CD4-positive, alpha-beta T cell treated with Interleukin-2 at 100 ng/mL for 4 hours (primary cell): ENCODE results near the gene NTM.

Experiments
- DNase-seq: peaks from one replicate; pipeline ENCODE4 v3.0.0-alpha.2; 2020; ENCODE audit warnings: low spot score

NTM gene

DNA sequence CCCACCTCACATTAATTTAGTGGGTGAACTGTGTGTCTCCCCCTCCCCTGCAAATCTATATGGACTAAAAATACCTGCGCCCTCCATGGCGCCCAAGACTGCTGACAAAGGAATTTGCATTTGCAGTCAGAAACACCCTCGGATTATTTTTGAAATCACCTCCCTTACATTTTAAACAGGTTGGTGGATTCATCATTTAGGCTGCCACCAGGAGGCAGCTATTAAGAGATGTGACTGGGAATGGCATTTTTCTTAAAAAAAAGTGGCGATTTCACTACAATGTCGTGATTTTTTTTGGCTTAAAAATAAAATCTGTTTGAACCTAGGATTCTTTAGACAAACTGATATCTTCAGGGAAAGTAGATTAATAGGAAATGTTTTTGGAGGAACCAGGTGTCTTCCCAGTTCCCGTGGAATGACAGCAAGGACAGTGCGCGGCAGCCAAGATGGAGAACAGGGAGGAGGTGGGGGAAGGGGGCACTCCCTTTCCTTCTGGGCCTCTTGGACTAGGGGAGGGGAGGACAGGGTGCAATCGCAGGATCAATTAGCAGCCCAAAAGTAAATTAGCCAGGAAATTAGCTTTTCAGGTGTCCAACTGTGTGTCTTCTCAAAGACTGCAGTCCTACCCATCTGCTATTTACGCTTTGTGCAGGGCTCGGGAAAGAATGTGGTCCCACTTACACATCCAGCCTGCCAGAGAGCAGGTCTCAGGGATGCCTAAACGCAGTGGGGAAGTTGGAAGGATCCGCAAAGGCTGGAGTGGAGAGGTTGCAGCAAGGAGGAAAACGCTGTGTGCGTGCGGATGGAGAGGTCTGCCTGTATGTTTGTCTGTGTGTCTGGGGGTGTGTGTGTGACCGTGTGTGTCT, 496.4 kb downstream of the NTM start:
- DNase-seq: no peak

DNA sequence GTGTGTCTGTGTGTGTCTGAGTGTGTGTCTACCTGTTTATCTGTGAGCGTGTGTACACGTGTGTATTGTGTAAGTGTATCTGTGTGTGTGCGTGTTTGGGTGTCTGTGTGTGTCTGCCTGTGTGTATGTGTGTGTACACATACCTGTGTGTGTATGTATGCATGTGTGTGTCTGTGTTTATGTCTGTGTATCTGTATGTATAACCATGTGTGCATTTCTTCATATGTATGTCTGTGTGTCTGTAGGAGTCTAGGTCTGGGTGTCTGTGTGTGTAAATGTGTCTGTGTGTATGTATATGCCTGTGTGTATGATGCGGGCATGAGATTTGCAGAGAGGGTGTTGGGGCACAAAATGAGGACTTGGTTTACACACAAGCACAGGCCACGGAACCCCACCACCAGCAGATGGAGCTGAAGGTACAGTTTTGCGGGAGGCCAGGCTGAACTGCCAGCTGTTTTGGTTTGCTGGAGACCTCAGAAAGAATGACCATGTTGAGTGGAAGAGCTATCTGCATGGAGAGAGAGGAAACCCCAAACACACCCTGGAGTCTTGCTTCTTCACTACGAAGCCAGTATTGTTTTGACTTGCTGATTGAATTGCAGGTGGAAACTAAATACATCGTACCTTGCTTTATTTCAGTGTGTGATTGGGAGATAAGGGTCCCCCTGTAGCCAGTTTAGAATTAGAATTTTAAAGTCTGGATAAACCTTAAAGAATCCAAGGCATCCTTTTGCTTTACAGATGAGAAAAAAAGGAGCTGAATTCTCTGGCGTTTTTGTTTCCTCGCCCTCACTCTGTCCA, 497.2 kb downstream of the NTM start:
- no peak for DNase-seq

DNA sequence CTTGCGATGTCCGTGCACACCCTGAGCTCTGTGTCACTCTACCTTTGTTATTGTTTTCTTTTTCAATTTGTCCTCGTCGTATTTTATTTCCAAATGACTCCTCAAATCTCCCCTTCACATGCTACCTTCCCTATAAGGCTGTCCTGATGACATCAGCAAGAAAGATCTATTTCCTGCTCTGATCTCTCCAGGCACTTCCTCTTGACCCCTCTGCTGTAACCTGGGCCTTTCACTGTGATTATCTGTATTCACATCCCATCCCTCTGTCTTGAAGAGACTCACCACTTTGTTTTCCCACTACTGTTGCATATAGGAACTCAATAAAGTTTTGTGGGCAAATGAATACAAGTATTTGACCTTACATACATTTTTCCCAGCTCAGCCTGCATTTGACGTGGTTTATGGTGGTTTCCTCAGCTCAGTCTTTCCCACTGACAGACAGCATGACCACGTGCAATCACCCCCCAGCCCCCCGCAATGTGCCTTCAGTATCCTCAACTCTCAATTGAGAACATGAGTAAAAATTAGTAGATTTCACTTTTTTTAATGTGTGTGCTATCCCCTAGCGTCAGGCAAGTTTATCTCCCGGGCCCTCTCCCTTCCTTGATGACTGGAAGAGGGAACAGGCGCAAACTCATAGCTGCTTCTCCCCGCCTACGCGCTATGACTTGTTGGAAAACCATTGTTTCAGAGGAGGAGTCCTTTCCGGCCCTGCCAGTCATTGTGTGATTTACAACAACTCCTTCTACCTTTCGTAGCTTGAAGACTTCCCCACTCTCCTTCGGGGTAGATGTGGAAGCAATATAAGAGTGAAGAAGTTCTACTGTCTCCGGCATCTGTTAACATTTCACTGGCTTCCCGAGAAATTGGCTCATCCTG, 498.5 kb downstream of the NTM start:
- DNase-seq: no peak

DNA sequence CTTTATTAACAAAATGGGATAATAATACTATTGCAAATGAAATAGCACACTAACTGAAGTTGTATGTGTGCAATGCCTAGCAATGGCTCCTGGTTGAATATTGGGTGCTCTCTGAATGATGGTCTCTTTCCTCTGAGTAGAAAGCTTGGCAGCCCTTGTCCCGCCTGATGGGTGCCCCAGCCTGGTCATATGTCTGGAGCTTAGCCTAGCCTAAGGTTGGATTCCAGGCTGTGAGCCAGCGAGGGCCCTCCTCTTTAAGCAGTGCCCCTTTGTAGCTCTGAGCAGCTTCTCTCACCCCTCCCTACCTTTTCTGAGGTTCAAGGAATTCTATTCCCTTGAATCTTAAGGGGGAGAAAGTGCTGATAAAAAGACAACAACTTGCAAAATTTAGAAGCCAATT, 499.9 kb downstream of the NTM start:
- no peak for DNase-seq

DNA sequence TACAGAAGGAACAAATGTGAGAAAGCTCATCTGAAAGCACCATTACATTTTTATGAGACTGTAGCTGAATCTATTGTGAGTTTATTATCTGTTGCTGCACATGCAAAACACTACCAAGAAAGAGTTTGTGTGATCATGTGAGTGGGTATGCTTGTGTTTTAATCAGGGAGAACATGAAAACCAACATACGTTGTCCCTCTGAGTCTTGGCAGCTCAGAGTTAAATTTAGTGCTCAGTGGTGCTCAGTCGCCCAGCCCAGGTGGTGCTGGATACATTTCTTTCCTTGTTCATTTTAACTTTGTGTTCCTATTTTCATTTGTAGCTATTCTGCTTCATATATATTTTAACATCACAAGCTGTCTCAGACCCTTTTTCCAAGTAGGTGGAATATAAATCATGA, 500.6 kb downstream of the NTM start:
- DNase-seq: no peak

DNA sequence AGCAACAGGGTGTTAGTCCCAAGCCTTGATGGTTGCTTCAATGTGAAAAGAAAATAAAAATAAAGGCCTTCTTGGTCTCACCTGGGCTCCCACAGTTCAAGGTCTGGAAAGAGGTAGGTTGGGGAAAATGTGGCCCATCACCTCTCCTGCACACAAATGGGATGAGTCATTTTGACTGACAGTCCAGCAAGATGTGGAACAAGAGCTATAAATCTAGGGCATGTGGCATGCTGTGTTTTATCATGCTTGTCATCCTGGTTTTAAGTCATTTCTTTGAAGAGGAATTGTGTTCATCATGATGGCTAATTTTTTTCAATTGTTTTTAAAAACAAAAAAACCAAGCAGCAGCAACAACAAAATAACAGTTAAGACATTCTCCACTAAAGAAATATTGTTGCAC, 503.7 kb downstream of the NTM start:
- DNase-seq: no peak

DNA sequence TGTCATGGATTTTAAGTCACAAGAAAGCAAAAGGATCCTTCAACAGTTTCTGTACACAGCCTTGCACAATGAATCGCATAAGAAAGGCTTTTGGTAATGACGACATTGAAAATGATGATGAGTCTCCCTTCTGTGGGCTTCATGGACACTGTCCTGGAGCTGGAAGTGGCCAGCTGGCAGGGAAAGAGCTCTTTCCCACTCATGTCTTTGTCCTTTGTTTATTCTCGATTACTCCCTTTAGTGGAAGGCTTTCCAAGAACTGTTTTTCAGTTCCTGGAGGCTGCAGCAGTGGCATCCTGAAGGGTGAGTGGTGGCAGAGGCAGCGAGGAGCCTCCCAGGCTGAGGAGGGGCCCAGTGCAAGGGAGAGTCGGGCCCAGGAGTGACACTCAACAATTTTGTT, 505.2 kb downstream of the NTM start:
- no peak for DNase-seq

DNA sequence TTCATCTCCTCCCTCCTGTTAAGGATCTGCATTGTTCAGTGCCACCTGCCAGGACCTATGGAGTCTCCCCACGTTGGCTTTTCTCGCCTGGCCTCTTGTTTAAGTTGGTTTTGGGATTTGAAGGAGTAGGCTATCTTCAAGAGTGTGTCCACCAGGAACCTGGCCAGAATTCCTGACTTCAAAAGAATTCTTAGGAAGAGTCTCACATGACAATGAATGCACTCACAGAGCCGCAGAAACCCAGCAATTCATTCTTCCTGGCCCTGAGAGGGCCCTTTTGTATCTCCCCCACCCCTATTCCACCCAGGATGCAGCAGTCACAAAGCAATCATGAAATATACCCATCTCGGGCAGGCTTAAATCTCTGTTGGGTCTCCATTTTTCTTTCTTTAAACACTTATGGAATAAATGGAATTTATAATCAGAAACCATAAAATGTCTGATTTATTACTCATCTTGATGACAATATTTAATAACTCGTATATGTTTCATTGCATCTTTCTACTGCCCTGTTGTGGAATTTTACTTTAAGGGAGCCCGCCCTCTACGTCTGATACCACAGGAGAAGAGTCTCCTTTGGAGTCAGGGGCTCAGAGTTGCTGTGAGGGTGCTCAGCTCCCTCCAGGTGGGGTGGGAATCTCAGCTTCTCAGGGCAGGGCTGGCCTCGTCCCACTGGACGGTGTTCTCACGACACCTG, 507.0 kb downstream of the NTM start:
- DNase-seq: no peak

DNA sequence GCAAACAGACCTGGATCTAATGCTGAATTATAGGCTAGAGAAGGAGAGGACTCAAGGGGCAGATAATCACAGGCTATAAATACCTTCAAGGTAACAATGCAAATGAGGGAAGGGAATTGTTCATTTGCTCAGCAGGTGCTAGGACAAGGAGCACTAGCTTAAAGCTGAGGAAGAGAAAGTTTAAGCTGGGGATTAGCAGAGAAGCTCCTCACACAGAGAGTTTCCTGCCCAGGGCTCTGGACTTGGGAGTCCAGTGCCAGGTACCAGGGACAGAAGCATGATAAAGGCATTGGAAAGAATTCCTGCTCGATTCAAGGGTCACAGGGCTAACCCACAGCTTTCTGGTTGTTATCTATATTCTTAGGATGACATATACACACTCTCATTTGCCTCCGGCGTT, 509.9 kb downstream of the NTM start:
- no peak for DNase-seq

DNA sequence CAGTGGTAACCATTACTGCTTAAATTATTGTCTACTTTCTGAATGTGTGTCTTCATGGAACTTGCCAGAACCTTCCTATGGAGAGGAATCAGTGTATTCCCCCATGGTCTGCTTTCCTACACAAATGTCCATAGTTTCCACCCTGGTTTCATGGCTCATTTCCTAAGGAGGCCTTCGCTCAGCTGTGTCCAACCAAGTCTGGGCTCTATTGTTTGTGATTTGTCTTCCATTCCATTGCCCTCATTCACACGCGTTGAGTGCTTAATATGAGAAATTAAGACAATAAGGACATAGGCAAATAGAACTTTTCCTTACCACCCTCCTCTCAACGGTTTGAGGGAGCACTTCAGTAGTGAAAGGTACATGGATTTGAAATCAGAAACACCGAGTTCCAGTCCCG, 510.6 kb downstream of the NTM start:
- DNase-seq: no peak

DNA sequence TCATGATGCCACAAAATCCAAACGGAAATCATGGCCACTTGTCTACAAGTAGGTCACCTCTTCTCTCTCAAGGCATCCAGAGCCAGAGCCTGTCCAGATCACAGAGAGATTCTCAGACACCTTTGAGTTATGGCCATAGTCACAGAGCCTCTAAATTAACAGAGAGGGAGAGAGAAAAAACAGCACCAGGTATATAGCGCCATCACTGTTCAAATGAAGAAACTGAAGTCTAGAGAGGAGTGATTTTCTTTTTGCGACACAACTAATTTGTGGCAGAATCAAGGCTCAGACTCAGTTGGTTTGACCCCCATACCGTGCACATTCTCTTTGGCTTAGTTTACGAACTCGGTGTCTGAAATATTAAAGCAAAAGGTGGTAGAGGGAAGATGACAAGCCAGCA, 512.9 kb downstream of the NTM start:
- DNase-seq: no peak

DNA sequence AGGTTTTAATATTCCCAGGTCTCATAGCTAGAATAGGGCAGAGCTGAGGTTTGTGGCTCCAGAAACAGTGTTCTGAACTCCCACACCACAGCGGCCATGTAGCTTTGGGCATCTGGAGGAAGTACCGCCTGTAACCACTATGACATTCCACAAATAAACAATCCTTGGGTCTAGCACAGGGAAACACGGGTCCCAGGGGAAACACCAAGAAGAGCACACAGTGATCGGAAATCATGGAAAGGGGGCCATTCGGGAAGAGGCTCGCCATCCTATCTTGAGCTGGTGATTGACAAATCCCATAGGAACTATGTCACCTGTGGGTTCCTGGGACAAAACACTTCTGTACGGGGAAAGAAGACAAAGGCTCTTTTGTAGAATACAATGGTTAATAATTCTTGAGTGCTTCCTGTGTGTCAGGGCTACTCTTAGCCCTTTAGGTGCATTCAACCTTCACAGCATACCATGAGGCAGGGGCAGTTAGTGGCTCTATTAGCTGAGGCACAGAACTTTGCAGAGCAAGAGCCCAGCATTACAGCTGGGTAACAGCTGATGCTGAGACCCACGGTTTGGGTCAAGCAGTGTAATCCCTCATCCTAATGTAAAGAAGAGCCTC, 514.2 kb downstream of the NTM start:
- DNase-seq: no peak

DNA sequence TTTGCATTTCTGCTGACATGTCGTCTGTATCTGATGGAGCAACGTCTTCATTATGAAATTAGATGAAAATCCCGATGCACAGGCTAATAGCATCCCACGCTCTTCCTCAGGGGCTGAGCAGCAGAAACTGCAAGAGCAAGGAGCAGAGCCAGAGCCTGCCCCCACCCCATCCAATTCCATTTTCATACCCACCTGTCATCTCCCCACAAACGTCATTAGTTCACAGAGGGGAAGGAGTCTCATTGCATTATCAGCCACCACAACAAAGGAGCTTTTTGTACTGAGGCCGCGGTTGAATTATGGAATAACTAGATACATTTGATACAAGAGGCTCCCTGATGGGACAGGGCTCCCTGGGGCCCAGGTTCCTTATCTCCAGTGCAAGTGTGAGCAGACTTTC, 515.0 kb downstream of the NTM start:
- no peak for DNase-seq

DNA sequence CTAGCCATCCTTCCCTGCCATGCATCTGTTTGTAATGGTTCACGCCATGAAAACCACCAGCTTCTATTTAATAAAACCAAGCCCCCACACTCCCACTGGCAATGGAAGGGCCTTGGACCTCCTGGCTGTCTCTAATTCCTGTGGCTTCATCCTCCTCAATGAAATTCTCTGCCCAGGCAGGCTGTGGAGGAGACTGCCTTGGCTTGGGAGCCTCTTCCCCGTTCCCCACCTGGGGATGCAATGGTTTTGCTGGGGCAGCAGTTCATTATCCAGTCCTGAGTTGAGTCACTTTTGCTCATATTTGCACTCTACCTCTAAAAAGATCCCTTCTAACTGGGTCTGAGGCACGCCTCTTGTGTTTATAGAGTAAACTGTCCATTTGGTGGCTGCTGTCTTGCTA, 515.8 kb downstream of the NTM start:
- DNase-seq: no peak

DNA sequence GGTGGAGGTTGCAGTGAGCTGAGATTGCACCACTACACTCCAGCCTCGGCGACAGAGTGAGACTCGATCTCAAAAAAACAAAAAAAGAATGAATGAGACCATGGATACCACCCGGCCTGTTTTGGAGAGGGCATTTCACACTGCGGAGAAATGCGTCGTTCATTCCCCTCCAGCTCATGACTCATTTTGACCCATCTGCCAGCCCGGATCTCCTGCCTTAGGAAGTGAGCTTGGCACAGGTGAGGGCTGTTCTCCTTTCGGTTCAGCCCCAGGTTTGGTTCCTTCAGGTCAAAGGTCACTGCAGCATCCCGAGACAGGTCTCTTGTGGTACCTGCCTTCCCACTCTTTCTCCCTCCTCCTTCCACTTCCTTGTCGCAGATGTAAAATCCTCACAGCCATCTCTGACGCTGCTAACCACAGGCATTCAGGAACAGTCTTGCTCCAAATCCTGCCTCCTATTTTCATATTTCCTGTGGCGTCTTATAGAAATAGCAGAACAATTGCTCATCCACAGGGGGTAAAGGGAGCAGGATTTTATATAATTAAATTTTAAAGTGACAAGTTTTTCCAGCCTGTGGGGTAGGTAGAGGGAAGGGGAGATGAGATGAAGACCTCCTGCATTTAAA, 517.9 kb downstream of the NTM start:
- DNase-seq: no peak

DNA sequence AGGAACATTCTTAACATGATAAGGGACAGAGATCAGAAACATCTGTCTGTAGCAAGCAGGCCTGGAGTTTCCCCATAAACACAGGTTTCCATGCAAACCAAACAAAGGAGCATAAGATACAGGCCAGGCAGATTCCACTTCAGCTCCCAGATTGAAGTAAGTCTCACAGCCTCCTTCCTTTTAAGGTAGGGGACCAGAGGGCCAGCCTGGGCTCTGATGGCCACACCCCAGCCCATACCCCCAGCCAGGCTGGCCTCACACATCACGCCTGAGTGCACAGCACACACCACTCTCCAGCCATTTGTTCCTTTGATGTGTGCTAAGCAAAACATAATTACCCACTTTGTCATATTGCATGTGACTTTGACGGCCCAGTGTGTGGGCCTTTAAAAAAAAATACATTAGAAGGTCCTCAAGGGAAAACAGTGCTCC, 518.7 kb downstream of the NTM start:
- no peak for DNase-seq

DNA sequence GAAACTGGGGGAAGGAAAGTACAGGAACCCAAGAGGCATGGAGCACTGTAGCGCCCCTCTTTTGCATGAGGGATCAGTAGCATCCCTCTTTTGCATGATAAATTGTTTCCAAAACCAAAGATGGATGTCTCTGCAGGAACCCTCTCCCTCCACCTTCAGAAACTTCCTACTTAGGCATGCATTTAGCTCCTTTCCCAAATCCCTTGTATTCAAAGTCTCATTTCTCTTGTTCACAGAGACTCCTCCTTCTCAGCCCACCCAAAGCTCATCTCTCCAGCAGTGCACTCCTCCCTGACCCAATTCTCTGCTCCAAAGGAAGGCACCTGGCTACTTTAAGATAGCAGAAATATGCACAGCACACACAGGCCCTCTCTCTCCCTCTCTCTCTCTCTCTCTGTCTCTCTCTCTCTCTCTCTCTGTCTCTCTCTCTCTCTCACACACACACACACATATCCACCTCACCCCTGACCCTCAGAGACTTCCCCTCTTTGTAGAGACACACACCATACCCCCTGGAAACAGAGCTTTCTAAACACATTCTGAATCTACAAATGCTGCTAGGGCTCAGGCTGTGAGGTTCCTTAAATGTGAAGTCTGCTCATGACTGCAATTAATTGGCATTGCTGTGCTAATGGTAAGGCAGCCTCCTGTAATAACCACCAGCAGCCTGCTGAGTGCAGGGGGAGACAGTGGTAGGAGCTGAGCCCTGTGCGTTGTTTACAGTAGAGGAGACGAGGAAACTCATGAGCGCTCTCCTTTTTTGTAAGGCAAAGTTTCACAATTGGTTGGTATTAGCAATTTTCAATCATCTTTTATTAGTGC, 519.6 kb downstream of the NTM start:
- no peak for DNase-seq

DNA sequence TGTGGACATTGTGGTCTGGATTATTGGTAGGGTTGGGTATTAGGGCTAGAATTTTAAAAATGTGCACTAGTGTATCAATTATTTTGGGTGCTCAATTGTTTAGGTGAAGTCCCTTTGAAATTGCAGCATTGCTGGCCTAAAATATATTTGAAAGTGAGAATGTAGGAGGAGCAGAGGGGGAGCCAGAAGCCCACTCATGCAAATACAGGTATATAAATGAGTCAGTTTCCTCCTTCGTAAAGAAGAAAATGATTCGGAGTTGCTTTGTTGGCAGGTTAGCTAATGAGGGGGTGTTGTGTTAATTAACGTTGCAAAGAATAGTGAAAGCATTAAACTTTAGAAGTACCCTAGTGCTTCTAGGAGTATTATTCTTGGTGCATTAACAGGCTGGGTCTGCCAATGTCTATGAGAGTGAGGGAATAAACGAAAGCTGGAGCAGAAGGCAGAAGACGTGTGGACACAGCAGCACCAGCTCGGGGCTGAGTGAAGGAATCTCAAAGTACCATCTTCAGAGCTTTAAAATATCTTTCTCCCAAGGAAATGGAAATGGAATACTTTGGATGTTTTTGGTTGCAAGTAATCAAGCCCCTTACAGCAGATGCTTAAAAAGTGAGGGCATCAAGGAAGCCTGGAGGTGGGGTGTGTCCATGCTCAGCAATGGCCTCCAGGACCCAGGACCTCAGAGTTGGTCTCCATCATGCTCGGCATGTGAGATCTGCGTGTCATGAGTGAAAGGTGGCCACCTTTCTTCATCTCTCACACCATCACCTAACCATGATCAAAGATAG, 522.9 kb downstream of the NTM start:
- DNase-seq: no peak

DNA sequence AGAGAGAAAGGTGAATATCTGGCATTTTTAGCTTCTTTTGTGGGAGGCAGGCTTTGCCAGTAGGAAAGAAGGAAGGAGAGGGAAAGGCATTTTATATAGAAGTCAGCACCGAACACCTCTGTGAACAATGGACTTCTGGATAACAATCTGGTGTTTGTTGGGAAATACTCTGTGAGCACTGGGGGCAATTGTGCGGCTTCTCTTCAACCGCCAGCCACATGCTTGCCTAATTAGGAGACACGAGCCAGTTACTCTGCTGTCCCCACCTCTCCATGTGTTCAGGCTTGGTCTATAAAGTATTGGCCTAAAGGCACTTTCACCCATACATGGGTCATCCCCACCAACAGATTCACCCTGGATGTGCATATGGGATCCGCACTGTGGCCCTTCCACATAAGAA, 523.6 kb downstream of the NTM start:
- DNase-seq: no peak
